HL-60 (cell line): ENCODE results near the gene TMEM52.

Source experiments
- DNase-seq, 2 experiments: peaks; one replicate each; pipeline ENCODE4 v3.0.0-alpha.2; 2010 to 2020; ENCODE audit warnings: low read depth in 1 of 2, low spot score in 1 of 2
- H3K27ac ChIP-seq: fragments of 250-450 bp; sonication (Bioruptor Pico); replicated peaks from 2 replicates; pipeline ENCODE4 v1.5.1; 2020; ENCODE audit warnings: mild to moderate bottlenecking, moderate library complexity
- H3K27me3 ChIP-seq: fragments of 250-450 bp; sonication (Bioruptor Pico); 2 replicates; pipeline ENCODE4 v1.5.1; 2021; ENCODE audit warnings: mild to moderate bottlenecking, moderate library complexity; ENCODE audit not compliant: insufficient read depth, poor library complexity, severe bottlenecking
- H3K4me3 ChIP-seq: replicated peaks from 2 replicates; pipeline ENCODE4 v1.5.1; 2011; ENCODE audit warnings: mild to moderate bottlenecking, control low read depth, low read length; ENCODE audit not compliant: insufficient read depth
- CTCF ChIP-seq: IDR thresholded peaks from one replicate; pipeline ENCODE4 v1.5.1; 2011; ENCODE audit warnings: low read length, control low read depth, inconsistent platforms; ENCODE audit not compliant: insufficient read depth
- GABPA ChIP-seq: IDR thresholded peaks from 2 replicates; pipeline ENCODE4 v1.6.1; 2012; ENCODE audit warnings: low read depth
- POLR2AphosphoS5 ChIP-seq: IDR thresholded peaks from 2 replicates; pipeline ENCODE4 v1.6.1; 2012; ENCODE audit warnings: low read depth
- REST ChIP-seq: IDR thresholded peaks from 2 replicates; pipeline ENCODE4 v1.6.1; 2012; ENCODE audit warnings: low read depth; ENCODE audit not compliant: insufficient replicate concordance
- SPI1 ChIP-seq: IDR thresholded peaks from 2 replicates; pipeline ENCODE4 v1.6.1; 2012; ENCODE audit warnings: low read depth, mild to moderate bottlenecking, borderline replicate concordance

Gene TMEM52

GRCh38 chr1:1939296-1940122, 20.4 kb upstream of the TMEM52 start:
- DNase-seq: no peak
- Histone ChIP-seq H3K4me3 (no peak overlapping the region), H3K27me3 (peaks cover 17% of the 10 kb centered on the region), H3K27ac (no peak overlapping the region)
- TF ChIP-seq SPI1 (no peak), GABPA (no peak), POLR2AphosphoS5 (no peak), CTCF (no peak), REST (no peak)

DNA sequence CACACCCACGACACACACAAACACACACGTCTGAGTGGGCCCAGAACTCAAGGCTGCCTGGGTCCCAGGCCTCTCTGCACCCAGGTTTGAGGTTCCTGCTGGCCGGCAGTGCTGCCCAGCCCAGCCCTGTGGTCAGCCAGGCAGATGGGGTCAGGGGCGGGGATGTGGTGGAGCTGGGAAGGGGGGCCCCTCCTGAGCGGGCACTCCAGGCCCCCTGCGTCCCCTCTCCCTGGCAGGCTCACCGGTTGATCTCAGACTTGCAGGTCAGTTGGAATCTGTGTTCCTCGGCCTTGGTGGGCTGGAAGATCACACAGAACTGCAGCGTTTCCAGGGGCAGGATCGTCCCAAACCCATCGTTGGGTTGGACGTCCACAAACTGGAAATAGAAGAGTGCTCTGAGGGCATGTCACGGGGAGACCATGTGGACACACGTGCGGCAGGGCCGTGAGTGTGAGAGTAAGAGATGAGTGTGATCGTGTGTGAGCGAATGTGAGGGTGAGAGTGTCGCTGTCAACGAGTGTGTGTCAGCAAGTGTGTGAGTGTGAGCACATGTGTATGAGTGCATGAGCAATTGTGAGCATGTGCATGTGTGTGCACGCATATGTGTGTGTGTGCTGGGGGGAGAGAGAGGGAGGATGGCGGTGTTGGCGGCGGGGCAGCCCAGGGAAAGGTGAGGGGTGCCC, 19.7 kb upstream of the TMEM52 start:
- no peak for TF ChIP-seq REST
- TF ChIP-seq GABPA: no peak
- TF ChIP-seq SPI1: no peak
- no peak for DNase-seq
- Histone ChIP-seq H3K27me3 (peaks cover 17% of the 10 kb centered on the region), H3K27ac (no peak overlapping the region), H3K4me3 (no peak overlapping the region)

- H3K4me3 ChIP-seq: no peak overlapping the region
- TF ChIP-seq POLR2AphosphoS5: no peak
- no peak for TF ChIP-seq REST
- no peak for TF ChIP-seq SPI1
- TF ChIP-seq CTCF: no peak
- no peak for TF ChIP-seq GABPA
- H3K27me3 ChIP-seq: peaks cover 17% of the 10 kb centered on the region
- DNase-seq: no peak
- H3K27ac ChIP-seq: no peak overlapping the region
These were observed 19.1 kb upstream of the TMEM52 start for GRCh38 chr1:1938276-1938573.
